CD4-positive, alpha-beta T cell treated with Interferon gamma for 1 hour (primary cell): ENCODE data around the gene PPP1R3F.
"Not testable (repeated sequence)": the region's sequence is repeated elsewhere in the genome, so short reads cannot be mapped to it uniquely, and the experiment has no call there.

Experiments used
- DNase-seq: peaks from one replicate; pipeline ENCODE4 v3.0.0-alpha.2; 2020

The PPP1R3F gene

DNA sequence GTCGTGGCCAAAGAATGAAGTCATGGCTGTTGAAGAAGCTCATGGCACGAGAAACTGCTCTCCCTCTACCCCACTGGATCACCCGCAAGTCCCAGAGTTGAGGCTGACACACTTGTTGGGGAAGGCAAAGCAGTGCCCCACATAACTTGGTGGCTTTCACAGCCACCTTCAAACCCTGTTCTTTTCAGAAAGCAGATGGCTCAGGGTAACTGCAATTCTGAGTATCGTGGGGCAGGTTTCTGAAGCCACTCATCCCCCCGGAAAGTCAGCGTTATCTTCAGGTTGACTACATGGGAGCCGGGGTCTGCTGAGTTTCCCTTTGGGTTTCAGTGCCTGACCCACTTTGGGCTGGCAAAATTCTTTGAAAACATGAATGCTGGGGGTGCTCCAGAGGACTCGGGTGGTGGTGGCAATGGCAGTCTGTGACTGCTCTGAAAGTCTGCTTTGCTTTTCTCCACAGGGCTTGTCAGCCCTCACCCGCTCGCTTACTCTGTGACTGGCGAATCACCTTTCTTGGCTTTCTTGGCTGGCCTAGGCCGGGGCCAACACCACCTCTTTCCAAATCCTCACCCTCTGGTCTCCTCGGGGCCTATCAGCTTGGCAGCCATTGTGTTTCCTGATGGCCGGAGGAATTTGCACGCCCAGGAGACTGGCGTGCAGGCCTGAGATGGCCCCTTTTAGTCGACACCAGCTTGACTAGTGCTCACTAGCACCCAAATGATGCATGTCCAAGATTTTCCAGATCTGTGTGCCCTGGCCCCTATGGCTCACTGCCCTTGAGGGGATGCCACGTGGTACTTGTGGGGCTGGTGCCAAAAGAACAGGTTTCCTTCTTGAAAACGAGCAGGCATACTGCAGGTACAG lies 7.3 kb downstream of the PPP1R3F start:
- no peak for DNase-seq

DNA sequence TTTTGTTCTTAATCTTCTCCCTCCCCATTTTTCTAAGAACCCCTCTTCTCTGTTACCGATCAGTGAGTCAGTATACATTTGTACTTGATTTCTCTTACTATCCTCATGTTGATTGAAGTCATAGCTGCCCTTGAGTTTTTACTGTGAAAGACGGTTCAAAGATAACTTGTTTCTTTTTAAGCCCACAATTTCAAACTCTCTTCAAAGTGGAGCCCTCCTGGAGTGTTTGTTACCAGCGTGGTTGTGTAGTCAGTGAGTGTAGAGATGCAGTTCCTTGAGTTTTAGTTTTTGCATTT lies 7.9 kb downstream of the PPP1R3F start:
- DNase-seq, result no peak

DNA sequence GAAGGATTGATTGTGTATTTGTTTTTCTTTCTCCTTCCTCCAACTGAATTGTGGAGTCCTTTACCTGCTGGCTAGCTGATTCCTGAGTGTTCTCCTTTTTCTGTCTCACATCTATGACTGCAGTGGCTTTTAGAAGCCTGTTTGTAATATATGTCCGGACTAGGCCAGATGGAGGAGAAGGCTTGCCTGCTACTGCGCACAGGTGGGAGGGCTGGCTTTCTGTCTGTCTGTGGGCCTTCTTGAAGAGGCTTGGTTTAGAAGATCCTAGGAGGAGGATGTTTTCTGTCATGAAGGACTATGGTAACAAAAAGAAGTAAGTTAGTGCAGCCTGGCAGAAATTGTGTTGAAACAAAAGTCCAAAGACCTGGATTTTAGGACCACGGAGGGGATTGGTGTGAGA lies 8.5 kb downstream of the PPP1R3F start:
- DNase-seq, result no peak

DNA sequence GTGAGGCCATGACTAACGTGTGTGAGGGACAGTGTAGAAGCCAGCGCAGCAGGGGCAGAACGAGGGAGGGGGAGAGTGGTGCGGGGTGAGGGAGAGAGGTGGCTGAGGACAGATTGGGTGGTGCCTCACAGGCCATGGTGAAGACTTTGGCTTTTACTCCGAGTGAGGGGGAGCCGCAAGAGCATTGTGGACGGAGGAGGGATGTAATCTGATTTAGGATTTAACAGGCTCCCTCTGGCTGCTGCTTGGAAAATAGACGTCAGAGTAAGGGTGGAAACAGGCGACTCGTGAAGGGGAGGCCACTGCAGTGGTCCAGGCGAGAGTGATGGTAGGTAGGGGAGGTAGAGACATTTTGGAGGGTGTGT lies 13.0 kb downstream of the PPP1R3F start:
- no peak for DNase-seq

DNA sequence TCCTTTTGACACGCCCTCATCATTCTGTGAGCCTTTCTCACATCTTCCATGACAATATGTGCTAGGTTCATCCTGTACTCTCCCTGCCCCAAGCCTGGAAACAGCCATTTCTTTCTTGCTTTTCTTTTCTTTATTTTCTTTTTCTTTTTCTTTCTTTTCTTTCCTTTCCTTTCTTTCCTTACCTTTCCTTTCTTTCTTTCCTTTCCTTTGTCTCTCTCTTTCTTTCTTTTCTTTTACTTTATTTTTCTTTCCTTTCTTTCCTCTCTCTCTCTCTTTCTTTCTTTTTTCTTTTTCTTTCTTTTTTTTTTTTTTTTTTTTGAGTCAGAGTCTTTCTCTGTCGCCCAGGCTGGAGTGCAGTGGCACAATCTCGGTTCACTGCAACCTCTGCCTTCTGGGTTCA lies 14.6 kb downstream of the PPP1R3F start:
- DNase-seq, result no peak

DNA sequence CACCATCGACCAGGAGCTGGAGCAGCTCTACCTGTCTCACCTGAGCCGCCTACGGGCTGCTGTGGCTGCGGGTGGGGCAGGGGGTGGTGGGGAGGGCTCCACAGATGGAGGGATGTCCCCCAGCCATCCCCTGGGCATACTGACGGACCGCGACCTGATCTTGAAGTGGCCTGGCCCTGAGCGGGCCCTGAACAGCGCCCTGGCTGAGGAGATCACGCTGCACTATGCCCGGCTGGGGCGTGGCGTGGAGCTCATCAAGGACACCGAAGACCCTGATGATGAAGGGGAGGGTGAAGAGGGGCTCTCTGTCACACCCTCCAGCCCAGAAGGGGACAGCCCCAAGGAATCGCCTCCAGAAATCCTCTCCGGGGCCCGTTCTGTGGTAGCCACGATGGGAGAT lies 16.5 kb downstream of the PPP1R3F start:
- DNase-seq, result no peak

DNA sequence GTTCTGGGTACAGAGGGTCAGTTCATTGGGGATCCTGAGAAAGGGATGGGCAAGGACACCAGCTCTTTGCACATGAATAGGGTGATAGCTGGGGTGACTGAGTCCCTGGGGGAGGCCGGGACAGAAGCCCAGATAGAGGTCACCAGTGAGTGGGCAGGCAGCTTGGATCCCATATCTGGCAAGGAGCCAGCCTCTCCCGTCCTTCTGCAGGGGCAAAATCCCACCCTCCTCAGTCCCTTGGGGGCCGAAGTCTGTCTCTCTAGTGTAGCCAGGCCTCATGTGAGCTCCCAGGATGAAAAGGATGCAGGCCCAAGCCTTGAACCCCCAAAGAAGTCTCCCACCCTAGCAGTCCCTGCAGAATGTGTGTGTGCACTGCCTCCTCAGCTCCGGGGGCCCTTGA lies 17.0 kb downstream of the PPP1R3F start:
- DNase-seq, result no peak

DNA sequence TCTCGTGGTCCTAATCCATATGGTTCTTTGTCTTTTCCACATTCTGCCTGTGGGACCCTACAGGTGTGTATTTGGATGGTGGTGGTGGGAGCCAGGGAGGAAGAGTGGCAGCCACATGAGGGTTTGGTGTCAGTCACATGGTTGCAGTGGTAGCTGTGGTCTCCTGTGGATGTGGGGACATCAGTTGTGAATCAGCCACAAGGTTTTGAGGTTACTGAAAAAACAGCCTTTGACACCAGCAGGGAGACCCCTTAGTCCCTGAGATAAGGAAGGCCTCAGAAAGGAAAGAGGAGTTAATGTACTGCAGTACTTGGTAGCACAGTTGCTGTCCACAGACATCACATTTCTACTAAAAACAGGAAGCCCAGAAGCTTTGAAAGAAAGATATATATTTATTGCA lies 18.1 kb downstream of the PPP1R3F start:
- no peak for DNase-seq

DNA sequence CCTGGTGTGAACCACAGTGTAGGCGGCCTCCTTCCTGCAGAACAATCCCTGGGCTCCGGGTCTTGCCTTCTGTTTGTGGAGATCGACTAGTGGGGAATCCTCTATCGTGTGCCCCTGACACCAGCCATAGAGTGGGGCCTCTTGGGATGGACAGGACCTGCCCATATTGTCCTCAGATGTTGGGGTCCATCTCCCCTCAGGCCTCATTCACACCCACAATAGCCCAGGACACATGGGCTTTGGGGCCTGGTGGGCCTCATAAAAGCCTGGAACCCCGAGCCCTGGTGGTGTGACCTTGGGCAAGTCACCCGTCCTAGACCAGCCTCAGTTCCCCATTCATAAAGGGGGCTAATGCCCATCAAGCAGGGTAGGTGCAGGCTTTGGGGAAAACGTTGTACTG lies 20.6 kb downstream of the PPP1R3F start:
- DNase-seq, result no peak

DNA sequence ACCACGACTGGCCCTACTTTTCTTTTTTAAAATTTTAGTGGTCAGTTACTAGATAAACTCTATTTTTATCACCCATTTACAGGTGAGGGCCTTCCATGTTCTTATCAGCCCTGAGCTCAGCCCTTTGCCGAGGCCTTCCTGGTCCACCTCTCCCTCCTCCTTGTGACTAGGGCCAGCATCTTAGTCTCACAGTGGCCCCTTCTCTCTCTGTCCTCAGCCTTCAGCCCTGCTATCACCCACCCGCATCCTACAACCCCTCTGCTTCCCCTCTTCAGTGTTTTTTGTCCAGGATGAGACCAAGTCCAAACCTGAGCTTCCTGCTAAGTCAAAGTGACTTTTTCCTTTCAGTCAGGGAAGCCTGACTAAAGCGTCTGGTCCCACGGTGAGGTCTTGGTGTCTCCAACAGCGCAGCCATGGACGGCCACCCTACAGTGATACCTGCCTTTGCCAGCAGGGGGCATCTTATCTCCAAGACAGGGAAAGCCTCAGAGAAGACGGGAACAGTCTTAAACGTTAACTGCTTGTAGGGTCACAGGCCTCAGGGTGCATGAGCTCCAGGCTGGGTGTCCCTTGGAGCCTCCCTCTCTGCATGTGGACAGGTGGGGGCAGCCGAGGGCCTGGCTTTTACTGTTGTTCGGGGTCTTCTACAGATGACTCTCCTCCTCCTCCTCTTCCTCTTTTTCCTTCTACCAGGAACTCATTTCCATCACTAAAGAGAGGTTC lies 22.2 kb downstream of the PPP1R3F start:
- peak; percentile 55 for DNase-seq

DNA sequence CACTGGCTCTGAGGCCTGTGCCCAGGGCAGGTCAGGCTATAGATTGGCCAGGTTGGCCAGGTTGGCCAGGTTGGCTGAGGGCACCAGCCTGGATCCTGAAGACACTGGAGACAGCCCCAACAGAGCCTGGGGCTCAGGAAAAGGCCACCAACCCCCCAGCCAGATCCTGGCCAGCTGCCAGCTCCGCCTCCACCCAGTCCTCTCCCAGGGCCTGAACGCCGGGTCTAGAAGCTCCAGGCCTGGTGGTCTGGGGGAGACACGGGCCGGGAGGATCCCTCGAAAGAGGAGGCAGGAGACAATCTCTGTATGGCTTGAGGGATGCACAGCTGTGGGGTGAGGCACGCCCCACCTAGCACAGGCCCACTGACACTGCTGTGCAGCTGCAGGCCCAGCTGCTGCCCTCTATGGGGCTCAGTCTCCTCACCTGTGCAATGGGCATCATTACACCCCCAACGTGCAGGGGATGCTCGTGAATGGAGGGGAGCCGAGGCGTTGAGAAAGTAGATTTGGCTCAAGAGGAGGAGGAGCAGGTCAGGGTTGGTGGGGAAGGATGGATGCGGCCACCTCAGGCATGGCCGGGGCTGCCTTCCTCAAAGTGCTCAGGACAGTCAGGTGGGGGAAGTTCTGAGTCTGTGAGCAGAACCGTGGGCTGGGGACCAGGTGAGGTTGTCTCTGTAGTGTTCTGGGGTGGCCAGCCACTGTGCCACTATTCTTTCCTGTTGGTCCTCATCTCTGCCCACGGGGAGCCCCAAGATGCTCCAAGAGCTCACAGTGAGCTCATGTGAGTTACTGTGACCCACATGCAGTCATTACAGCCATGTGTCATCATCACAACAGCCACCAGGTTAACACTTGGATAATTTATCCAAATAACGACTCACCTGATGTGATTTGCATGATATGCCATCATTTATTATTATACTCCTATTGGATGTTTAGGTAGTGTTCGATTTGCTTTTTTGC lies 23.1 kb downstream of the PPP1R3F start:
- no peak for DNase-seq

DNA sequence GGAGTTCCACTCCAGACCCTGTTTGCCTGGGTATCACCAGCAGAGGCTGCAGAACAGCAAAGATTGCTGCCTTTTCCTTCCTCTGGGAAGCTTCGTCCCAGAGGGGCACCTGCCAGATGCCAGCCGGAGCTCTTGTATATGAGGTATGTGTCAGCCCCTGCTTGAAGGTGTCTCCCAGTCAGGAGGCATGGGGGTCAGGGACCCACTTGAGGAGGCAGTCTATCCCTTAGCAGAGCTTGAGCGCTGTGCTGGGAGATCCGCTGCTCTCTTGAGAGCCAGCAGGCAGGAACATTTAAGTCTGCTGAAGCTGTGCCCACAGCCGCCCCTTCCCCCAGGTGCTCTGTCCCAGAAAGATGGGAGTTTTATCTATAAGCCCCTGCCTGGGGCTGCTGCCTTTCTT lies 29.7 kb downstream of the PPP1R3F start:
- DNase-seq, result not testable (repeated sequence)

DNA sequence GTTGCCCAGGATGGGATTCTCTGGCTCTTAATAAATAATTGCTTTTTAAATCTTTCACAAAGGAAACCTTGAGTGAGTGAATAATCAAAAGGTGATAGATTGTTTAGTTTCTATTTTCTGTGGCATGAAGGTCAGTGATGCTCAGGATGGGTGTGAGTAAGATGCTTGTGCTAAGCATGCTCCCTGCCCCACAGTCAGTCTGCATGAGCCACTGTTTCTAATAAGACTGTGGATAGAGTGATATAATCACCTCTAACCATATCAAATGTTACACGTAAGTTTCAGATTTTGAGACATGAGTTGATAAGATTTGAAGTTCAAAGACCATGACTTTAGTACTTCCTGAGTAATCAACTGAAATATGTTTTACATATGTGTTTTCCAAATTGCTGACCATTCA lies 31.1 kb downstream of the PPP1R3F start:
- DNase-seq, result no peak

DNA sequence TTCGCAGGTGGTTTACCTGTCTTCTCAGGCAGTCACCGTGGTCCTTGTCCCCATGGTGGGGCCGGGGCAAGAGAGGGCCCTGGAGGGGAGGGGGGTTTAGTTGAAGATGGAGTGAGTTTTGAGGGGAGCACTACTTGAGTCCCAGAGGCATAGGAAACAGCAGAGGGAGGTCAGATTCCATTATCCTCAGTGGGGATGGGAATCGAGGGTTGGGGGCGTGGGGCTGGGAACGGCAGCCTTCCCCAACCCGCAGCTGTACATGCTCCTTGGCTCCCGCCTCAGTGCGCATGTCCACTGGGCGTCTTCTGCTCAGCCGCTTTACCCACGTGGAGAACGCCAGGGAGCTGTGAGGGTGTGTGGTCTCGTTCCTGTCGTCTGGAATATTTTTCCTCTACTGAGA lies 33.8 kb downstream of the PPP1R3F start, which contains the start of gene GAGE10:
Gene GAGE10 (plus strand): TSS at position 301 of the 400 bp plus-strand sequence. CDS start 1,214 bp downstream, outside the sequence.
- no peak for DNase-seq

DNA sequence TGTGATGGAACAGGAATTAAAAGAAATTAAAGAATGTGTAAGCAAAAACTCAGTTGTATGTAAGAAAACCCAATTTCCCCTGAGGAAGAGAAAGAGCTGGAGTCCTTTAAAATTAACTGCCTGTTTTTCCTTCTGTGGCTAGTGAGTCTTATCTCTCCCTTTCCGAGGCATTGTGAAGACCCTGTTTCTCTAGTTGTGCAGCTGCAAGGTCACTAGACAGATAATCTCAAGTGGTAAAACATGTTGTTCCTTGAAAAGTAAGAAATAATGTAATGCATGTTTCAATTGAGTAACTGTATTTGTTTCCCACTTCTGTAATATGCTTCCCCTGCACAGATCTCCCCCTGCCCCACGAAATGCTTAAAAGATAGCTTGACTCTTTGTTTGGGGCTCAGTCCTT lies 38.2 kb downstream of the PPP1R3F start:
- not testable (repeated sequence) for DNase-seq

DNA sequence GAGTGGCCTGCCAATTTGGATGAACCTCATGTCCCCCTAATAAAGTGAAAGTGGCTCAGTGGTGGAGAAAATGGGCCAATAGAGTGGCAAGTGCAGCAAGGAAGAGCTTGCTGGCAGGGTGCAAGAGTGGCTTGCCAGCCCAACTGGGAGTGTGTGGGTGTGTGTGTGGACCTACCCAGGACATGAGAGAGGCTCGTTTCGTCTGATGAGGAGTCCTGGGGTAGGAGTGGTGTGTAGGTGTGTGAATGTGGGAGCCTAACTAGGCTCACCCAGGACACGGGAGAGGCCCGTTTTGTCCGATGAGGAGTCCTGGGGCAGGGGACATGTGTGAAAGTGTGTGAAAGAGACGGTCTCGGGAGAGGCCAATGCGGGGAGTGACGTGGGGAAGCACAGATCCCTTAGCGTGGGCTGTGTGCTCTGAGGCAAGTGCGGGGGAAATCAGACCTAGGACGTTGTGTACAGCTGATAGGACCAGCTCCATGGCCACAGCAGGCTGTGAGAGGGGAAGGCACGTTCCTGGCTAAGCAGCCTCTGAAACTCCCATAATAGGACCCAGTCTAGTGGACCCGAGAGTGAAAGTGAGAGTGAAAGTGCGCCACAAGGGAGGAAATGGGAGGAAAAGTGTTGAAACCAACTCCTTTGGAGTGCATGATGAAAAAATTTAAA lies 39.1 kb downstream of the PPP1R3F start:
- peak; percentile 7 for DNase-seq

DNA sequence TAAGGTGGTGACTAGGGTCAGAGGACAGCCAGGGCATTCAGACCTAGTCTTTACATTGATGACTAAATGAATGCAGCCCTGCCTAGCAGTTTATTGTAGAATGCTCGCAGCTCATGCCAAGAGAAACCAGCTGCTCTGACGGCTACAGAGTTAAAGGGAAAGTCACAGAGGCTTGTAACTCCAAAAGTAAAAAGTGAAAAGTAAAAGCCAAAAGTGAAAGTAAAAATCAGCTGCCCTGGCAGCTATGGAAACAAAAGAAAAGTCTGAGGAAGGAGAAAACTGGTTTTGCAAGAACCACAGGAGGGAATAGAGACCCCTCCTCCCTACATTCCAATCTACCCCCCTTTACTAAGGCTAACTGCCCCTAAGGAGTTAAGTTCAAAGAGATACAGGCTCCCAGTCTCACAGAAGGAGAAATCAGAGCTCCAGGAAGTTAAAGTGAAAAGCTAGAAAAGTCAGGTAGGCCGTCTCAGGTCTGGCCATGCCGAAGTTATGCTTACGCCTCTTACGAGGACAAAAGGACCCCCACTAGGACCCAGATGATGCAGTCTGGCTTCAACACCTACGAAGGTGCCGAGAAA lies 39.9 kb downstream of the PPP1R3F start:
- DNase-seq, result no peak

DNA sequence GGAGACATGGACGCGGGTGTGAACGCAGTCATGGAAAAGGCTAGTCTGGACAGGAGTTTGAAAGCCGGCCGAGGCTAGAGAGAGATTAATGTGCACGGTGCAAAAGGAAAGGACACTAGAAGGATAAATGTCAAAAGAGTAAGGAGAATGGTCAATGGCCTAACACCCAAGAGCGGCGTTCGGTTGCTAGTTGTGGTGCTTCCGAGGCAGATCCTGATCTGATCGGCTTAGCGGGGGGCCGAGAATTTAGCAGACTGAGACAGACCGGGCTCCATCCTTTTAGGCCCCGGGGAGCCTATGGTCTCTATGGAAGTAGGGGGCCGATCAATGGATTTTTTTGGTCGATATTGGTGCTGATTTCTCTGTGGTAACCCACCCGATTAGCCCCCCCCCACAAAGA lies 40.8 kb downstream of the PPP1R3F start:
- DNase-seq, result no peak

DNA sequence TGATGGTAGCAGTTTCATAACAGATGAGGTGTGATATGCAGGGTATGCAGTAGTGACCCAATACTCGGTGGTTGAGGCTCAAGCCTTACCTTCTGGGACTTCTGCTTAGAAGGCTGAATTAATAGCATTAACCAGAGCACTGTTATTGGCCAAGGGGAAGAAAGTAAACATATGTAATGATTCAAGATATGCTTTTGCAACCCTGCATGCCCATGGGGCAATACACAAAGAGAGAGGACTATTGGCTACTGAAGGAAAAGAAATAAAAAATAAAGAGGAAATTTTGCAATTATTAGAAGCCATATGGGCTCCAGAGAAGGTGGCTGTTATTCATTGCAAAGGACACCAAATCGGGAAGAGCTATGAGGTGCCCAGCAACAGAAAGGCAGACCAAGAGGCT lies 42.6 kb downstream of the PPP1R3F start:
- DNase-seq, result no peak

DNA sequence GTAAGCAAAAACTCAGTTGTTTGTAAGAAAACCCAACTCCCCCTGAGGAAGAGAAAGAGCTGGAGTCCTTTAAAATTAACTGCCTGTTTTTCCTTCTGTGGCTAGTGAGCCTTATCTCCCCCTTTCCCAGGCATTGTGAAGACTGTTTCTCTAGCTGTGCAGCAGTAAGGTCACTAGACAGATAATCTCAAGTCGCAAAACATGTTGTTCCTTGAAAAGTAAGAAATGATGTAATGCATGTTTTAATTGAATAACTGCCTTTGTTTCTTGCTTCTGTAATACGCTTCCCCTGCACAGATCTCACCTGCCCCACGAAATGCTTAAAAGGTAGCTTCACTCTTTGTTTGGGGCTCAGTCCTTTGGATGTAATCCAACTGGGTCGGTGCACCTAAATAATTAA lies 46.5 kb downstream of the PPP1R3F start:
- no peak for DNase-seq

DNA sequence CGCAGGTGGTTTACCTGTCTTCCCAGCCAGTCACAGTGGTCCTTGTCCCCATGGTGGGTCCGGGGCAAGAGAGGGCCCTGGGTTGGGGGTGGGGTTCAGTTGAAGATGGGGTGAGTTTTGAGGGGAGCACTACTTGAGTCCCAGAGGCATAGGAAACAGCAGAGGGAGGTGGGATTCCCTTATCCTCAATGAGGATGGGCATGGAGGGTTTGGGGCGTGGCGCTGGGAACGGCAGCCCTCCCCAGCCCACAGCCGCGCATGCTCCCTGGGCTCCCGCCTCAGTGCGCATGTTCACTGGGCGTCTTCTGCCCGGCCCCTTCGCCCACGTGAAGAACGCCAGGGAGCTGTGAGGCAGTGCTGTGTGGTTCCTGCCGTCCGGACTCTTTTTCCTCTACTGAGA lies 52.1 kb downstream of the PPP1R3F start, which contains the start of gene GAGE12J:
Gene GAGE12J (plus strand): TSS at position 301 of the 400 bp plus-strand sequence. CDS start 1,157 bp downstream, outside the sequence.
- DNase-seq, result not testable (repeated sequence)

DNA sequence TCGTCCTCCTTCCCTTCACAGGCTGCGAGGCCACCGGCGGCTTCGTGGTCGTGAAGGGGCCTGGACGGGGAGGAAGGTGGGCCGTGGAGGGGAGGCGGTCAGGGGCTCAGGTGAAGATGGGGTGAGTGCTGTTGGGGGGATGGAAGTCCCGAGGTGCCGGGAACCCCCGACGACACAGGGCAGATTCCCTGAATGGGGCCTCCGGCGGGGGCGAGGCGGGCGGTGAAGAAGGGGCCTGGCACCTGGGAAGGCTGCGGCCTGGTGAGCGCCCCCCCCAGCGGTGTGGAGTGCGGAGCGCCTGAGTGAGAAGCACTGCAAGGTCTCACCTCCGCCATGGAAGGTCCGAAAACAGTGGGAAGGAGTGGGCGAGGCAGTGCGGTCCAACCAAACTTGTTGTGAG lies 52.7 kb downstream of the PPP1R3F start:
- DNase-seq, result not testable (repeated sequence)
